PFSK-1 (cell line): ENCODE data around the gene OR51S1.

Experiments
- POLR2AphosphoS5 ChIP-seq: IDR thresholded peaks from 2 replicates; pipeline ENCODE4 v1.6.1; 2012; ENCODE audit warnings: low read depth, mild to moderate bottlenecking, control low read depth, low read length, moderate library complexity
- REST ChIP-seq, 2 experiments: IDR thresholded peaks; 2 replicates each; pipeline versions ENCODE4 v1.6.1 to v1.8.0; 2011 to 2012; ENCODE audit warnings: low read depth in 2 of 2, low read length in 2 of 2, control low read depth in 1 of 2, inconsistent platforms in 1 of 2, mild to moderate bottlenecking in 1 of 2, moderate library complexity in 1 of 2; ENCODE audit not compliant: insufficient read depth in 1 of 2
- TAF1 ChIP-seq: IDR thresholded peaks from 2 replicates; pipeline ENCODE4 v1.6.1; 2012; ENCODE audit warnings: low read length, control low read depth, borderline replicate concordance; ENCODE audit not compliant: insufficient read depth

GRCh38 chr11:4882543-4882942 is 33.5 kb upstream of the OR51S1 start:
- TF ChIP-seq POLR2AphosphoS5 (no peak), REST (IDR thresholded peaks at IDR 0.05; ENCODE audit: insufficient read depth in 1 of 2, low read depth in 2 of 2, low read length in 2 of 2) (no peak), TAF1 (no peak)
